GM10248 (cell line): ENCODE results near the gene KRT9.
"Not testable (repeated sequence)": the region's sequence is repeated elsewhere in the genome, so short reads cannot be mapped to it uniquely, and the experiment has no call there.

Experiments
- CTCF ChIA-PET: fragments of 300-600 bp; sonication (Branson Sonifier 250); formaldehyde crosslinking; extraction: SDS; loops from one replicate; lab custom pipeline; 2021; ENCODE audit warnings: antibody characterized with exemption; lab: Yijun Ruan, JAX
- POLR2A ChIA-PET: fragments of 350-650 bp; sonication (Branson Sonifier 250); formaldehyde crosslinking; extraction: SDS; loops from one replicate; lab custom pipeline; 2020; ENCODE audit warnings: antibody characterized with exemption; lab: Yijun Ruan, JAX
- DNase-seq: peaks from one replicate; pipeline ENCODE4 v3.0.0; 2012; ENCODE audit errors: extremely low spot score
- TF ChIP-seq, protein P1 (sequence below): IDR thresholded peaks from 2 replicates; pipeline ENCODE4 v1.5.1; 2012; ENCODE audit warnings: mild to moderate bottlenecking, low read depth; ENCODE audit errors: extremely low read depth, missing control alignments, control extremely low read depth

KRT9 gene

DNA sequence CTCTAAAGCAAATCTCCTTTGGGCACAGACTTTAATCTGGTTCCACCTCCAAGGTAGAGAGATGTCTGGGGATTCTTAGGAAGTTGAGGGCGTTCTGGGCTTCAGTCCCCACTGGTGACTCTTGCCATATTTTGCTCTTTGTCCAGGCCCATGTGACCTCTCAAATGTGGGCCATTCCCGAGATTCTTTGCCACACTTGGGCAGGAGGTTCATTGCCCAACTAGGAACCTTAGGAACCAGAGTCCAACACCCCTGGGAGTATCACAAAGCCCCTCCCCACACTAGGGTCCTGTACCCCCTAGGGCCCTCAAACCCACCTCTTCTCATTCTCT, 8.4 kb upstream of the KRT9 start:
- DNase-seq = no peak
- POLR2A ChIA-PET = no interaction called here
- TF ChIP-seq, protein P1, sequence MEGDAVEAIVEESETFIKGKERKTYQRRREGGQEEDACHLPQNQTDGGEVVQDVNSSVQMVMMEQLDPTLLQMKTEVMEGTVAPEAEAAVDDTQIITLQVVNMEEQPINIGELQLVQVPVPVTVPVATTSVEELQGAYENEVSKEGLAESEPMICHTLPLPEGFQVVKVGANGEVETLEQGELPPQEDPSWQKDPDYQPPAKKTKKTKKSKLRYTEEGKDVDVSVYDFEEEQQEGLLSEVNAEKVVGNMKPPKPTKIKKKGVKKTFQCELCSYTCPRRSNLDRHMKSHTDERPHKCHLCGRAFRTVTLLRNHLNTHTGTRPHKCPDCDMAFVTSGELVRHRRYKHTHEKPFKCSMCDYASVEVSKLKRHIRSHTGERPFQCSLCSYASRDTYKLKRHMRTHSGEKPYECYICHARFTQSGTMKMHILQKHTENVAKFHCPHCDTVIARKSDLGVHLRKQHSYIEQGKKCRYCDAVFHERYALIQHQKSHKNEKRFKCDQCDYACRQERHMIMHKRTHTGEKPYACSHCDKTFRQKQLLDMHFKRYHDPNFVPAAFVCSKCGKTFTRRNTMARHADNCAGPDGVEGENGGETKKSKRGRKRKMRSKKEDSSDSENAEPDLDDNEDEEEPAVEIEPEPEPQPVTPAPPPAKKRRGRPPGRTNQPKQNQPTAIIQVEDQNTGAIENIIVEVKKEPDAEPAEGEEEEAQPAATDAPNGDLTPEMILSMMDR = no peak
- CTCF ChIA-PET = interaction anchor here (1.0 to 2.6 kb wide), 11 partner anchors 8 to 87 kb away, joined by 3 to 17 read pairs (median 5); no protein-coding TSS in a partner anchor

DNA sequence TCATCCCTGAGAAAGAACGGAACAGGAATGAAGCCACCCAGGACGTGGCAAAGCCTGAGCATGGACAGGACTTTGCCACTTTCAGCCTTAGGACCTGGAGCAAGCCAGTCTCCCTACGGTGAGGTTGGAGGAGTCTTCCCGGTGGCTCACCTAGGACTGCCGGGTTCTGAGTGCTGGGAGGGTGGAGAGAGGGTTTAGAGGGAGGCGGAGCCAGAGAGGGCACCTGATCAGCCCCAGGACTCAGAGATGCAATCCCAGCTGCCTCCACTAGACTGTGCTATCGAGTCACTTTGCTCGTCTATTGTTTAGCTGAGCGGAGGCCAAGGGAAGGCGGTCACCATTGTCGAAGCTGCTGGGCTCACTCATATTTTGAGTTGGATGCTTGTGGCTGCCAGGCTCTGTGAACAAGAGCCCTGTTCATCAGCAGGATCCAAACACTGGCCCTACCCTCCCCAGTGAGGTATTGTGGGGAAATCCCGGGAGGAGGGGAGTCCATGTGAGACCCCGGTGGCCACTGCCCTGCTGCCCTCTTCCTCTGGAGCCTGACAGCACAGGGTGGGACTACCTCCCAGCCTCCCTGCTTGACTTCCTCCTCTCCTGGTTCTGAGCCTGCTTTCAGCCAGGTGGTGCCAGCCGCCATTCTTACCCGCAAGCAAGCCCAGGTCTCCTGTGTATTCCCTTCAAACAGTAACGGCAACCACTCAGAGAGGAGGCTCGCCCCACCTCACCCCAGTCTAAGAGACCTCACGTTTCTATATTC, 7.8 kb upstream of the KRT9 start:
- POLR2A ChIA-PET = interaction anchor here (0.6 kb wide), 1 partner anchor 761 kb away, joined by 3 read pairs; no protein-coding TSS in a partner anchor
- TF ChIP-seq, protein P1 = peak; percentile 48
- DNase-seq = peak; percentile 87
- CTCF ChIA-PET = interaction anchor here (1.0 to 2.6 kb wide), 11 partner anchors 9 to 88 kb away, joined by 3 to 17 read pairs (median 5); no protein-coding TSS in a partner anchor

DNA sequence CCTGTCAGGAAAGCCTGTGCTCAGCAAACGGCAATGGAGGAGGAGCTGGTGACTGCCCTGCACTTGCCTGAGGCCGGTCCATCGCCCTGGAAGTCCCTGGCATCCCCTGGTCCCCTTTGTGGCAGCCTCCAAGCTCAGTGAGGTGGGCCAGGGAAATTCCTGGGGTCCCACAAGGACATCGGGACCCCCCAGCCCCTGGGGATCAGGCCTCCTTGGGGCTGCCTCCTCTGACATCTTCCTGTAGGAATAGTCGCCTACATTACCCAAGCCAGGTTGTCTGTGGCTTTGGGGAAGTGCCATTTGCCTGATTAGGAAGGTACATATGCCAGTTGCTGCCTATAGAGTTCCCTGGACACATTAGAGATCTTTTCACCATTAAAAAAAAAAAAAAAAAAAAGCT, 7.1 kb upstream of the KRT9 start:
- TF ChIP-seq, protein P1 = no peak
- DNase-seq = no peak
- POLR2A ChIA-PET = interaction anchor here (0.6 kb wide), 1 partner anchor 760 kb away, joined by 3 read pairs; no protein-coding TSS in a partner anchor
- CTCF ChIA-PET = interaction anchor here (1.0 to 2.6 kb wide), 12 partner anchors 9 to 88 kb away, joined by 3 to 17 read pairs (median 4); no protein-coding TSS in a partner anchor

DNA sequence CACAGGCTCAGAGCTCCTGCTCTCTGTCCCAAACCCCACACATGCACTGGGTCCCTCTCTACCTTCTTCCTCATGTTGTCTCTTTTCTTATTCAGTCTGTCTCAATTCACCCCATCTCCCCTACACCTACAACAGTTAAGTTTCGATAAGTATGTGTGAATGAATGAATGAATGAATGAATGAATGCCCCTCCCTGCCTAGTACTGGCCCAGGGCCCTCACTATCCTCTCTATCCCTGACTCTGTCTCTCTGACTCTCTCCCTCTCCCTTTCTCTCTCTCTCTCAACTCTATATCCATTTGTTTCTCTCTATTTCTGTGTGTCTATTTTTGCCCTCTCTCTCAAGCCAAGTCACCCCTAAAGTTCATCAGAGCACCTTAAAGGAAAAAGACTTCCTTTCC, 6.7 kb upstream of the KRT9 start:
- DNase-seq = no peak
- ChIA-PET CTCF (interaction anchor here (1.3 to 2.6 kb wide), 5 partner anchors 14 to 87 kb away, joined by 3 to 17 read pairs (median 7); no protein-coding TSS in a partner anchor), POLR2A (no interaction called here)
- TF ChIP-seq, protein P1 = no peak

DNA sequence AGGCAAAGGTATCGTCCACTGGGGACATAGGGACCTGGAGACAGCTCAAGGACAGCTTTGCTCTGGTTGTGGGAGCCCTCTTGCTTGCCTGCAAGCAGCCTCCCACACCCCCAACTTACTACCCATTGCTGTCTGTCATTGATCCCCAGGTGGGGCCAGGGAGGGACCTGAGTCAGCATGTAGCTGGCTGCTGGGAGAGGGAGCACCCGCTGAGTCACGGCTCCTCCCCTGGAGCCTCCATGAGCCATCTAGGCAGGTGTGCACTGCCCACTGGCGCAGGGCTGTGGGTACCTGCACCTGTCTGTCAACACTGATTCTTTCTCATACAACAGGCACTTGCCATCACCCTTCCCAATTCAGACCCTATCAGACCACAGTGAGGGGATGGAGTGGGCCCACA, 4.9 kb upstream of the KRT9 start:
- POLR2A ChIA-PET, CTCF ChIA-PET, DNase-seq: not testable (repeated sequence)

DNA sequence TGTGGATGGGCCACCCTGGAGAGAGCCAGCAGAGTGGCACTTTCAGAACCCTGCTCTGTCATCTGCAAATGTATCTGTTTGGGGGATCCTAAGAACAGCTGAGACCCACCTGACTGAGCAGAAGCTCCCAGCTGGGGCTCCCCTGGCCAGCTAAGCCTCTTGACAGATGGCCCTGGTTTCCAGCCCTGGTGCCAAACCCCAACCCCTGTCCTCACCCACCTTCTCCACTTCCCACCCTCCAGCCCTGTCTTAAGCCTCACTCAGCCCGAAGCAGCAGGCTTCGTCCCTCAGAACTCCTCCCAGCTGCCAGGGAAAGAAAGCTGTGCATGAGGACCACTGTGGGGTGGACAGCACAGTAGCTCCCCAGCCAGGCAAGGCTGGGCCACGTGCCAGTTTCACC, 3.5 kb upstream of the KRT9 start:
- ChIA-PET CTCF (interaction anchor here (1.5 kb wide), 1 partner anchor 73 kb away, joined by 6 read pairs; no protein-coding TSS in a partner anchor), POLR2A (no interaction called here)
- DNase-seq = no peak
- TF ChIP-seq, protein P1 = no peak

DNA sequence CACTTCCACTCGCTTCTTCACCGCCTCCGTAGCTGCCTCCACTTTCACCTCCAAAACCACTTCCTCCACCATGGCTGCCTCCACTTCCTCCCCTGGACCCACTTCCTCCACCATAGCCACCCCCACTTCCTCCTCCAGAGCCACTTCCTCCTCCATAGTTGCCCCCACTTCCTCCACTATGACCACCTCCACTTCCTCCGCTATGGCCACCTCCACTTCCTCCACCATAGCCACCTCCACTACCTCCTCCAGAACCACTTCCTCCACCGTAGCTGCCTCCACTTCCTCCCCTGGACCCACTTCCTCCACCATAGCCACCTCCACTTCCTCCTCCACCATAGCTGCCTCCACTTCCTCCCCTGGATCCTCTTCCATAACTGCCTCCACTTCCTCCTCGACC, 4.5 kb downstream of the KRT9 start:
- DNase-seq = no peak
- POLR2A ChIA-PET = no interaction called here

More for the DNA sequence above, 4.5 kb downstream of the KRT9 start:
- CTCF ChIA-PET = interaction anchor here (1.8 to 7.3 kb wide), 4 partner anchors 9 to 81 kb away, joined by 7 to 47 read pairs (median 8); no protein-coding TSS in a partner anchor
- TF ChIP-seq, protein P1 = no peak
